ENCODE results near the gene PAFAH2. TPM values are rescaled to one million over a fixed set of nuclear protein-coding genes. Genes with fewer than 3 reads are reported as not detected.

PAFAH2 gene
- total RNA-seq, 1 experiment from 2014 or later, result 12.4 TPM

GRCh38 chr1:25989440-25990234, 8.2 kb downstream of the PAFAH2 start:
- Mint-ChIP-seq H3K27ac (peak overlapping the region in 2 of 3 experiments; percentile 49 to 52; a peak in 4 of 7 replicates), H3K4me3 (no peak overlapping the region), H3K9me3 (no peaks in the 10 kb centered on the region), H3K4me1 (peaks cover 13 to 16% of the 10 kb centered on the region in 2 experiments), H3K27me3 (ENCODE audit: low read depth) (no peaks in the 10 kb centered on the region), H3K36me3 (ENCODE audit: insufficient read depth in 1 of 3, low read depth in 3 of 3) (peaks cover 6 to 20% (median 17%) of the 10 kb centered on the region in 3 experiments; a peak in 6 of 7 replicates)
- Histone ChIP-seq H3K9me3 (ENCODE audit: control insufficient read depth, low read depth, low read length) (no peaks in the 10 kb centered on the region), H2BK12ac (ENCODE audit: insufficient read length, low read depth, low read length) (no peak overlapping the region), H3K23ac (ENCODE audit: insufficient read length, low read depth, low read length) (no peak overlapping the region), H3K27ac (ENCODE audit: insufficient read length, low read depth, low read length) (no peak overlapping the region), H4K91ac (ENCODE audit: insufficient read length, low read depth, low read length) (no peak overlapping the region), H2AK5ac (ENCODE audit: insufficient read length, low read length) (no peak overlapping the region), H2AFZ (ENCODE audit: low read length) (no peak overlapping the region), H3K18ac (ENCODE audit: insufficient read length, low read depth, low read length) (no peak overlapping the region), H2BK20ac (ENCODE audit: low read depth, low read length, poor library complexity, severe bottlenecking) (no peak overlapping the region), H3T11ph (ENCODE audit: low read length) (no peak overlapping the region), H2BK5ac (ENCODE audit: insufficient read length, low read length) (no peak overlapping the region), H4K5ac (ENCODE audit: insufficient read length, low read depth, low read length) (no peak overlapping the region), H3K9ac (ENCODE audit: extremely low read depth, insufficient read length, low read length) (no peak overlapping the region), H3K79me1 (ENCODE audit: insufficient read depth, low read depth, low read length, poor library complexity, severe bottlenecking) (no peaks in the 10 kb centered on the region), H3K56ac (ENCODE audit: insufficient read length, low read depth, low read length) (no peak overlapping the region), H3K27me3 (ENCODE audit: insufficient read depth, low read length) (no peaks in the 10 kb centered on the region), H4K8ac (replicated peaks; ENCODE audit: insufficient read length, low read depth, low read length) (no peak overlapping the region), H3K23me2 (ENCODE audit: insufficient read length, low read depth, low read length, poor library complexity, severe bottlenecking) (no peaks in the 10 kb centered on the region), H3K4me1 (ENCODE audit: insufficient read depth, low read length) (no peaks in the 10 kb centered on the region), H3K4ac (ENCODE audit: low read depth, low read length) (no peak overlapping the region), H2BK15ac (ENCODE audit: low read depth, low read length) (no peak overlapping the region), H3K4me2 (ENCODE audit: insufficient read depth, insufficient read length, low read length) (no peak overlapping the region), H3K14ac (ENCODE audit: insufficient read depth, low read length) (no peak overlapping the region), H2BK120ac (ENCODE audit: low read depth, low read length, poor library complexity, severe bottlenecking) (no peak overlapping the region), H4K20me1 (ENCODE audit: control insufficient read depth, insufficient read depth, insufficient read length) (no peaks in the 10 kb centered on the region), H3K79me2 (ENCODE audit: insufficient read depth, low read length) (no peaks in the 10 kb centered on the region)
- no peak for DNase-seq
- no peak for TF ChIP-seq CTCF (conservative IDR thresholded peaks at IDR 0.05)
- no CpG with 5 or more reads among the region's 11 CpGs for WGBS (ENCODE audit: extremely low coverage, insufficient read length, low lambda C conversion rate)

Data from H9 (cell line).